Keratinocyte (primary cell): ENCODE results near the gene PPP4R4. TPM values are rescaled to one million over a fixed set of nuclear protein-coding genes. Genes with fewer than 3 reads are reported as not detected.

ENCODE experiments used
- DNase-seq: peaks from one replicate; pipeline ENCODE4 v3.0.0-alpha.2; 2011; ENCODE audit warnings: low read depth, missing footprints, low spot score
- FAIRE-seq: peaks from 2 replicates; lab custom pipeline; 2011; peaks lifted over from hg19 to GRCh38; lab: Jason Lieb, UNC
- H2AFZ ChIP-seq: 2 replicates; pipeline ENCODE4 v1.6.0; 2012; ENCODE audit warnings: low read length, control low read depth, inconsistent platforms; ENCODE audit not compliant: control insufficient read depth
- H3K27ac ChIP-seq: 2 replicates; pipeline ENCODE4 v1.5.1; 2011; ENCODE audit warnings: low read length; ENCODE audit not compliant: control insufficient read depth, insufficient read depth
- H3K27me3 ChIP-seq: 3 replicates; pipeline ENCODE4 v1.6.0; 2011; ENCODE audit warnings: low read length; ENCODE audit not compliant: control insufficient read depth, insufficient read depth; ENCODE audit errors: extremely low read depth
- H3K36me3 ChIP-seq, 2 experiments: 2 replicates in 1 of 2; 3 replicates in 1 of 2; pipeline ENCODE4 v1.5.1; 2011; ENCODE audit warnings: low read length in 2 of 2, mild to moderate bottlenecking in 1 of 2; ENCODE audit not compliant: control insufficient read depth in 2 of 2, insufficient read depth in 2 of 2; ENCODE audit errors: extremely low read depth in 1 of 2
- H3K4me1 ChIP-seq: 3 replicates; pipeline ENCODE4 v1.5.1; 2011; ENCODE audit warnings: low read length; ENCODE audit not compliant: control insufficient read depth, insufficient read depth; ENCODE audit errors: extremely low read depth
- H3K4me2 ChIP-seq: 3 replicates; pipeline ENCODE4 v1.6.0; 2011; ENCODE audit warnings: low read depth, low read length; ENCODE audit not compliant: control insufficient read depth, insufficient read depth; ENCODE audit errors: extremely low read depth
- H3K4me3 ChIP-seq, 3 experiments: fragments of 200-600 bp in 1 of 3; sonication (generic) in 1 of 3; 2 replicates in 2 of 3; 3 replicates in 1 of 3; pipeline ENCODE4 v1.5.1; 2011 to 2016; ENCODE audit warnings: low read length in 3 of 3, mild to moderate bottlenecking in 3 of 3, control low read depth in 2 of 3, inconsistent platforms in 1 of 3, low read depth in 1 of 3, mixed read lengths in 1 of 3, mixed run types in 1 of 3, moderate library complexity in 1 of 3; ENCODE audit not compliant: control insufficient read depth in 2 of 3, insufficient read depth in 2 of 3; ENCODE audit errors: extremely low read depth in 1 of 3
- H3K79me2 ChIP-seq: 2 replicates; pipeline ENCODE4 v1.6.0; 2012; ENCODE audit warnings: low read length; ENCODE audit not compliant: control insufficient read depth, insufficient read depth
- H3K9ac ChIP-seq: 3 replicates; pipeline ENCODE4 v1.6.0; 2011; ENCODE audit warnings: low read length; ENCODE audit not compliant: control insufficient read depth, insufficient read depth; ENCODE audit errors: extremely low read depth
- H3K9me1 ChIP-seq: 3 replicates; pipeline ENCODE4 v1.6.0; 2011; ENCODE audit warnings: low read length; ENCODE audit not compliant: control insufficient read depth, insufficient read depth; ENCODE audit errors: extremely low read depth
- H3K9me3 ChIP-seq: 2 replicates; pipeline ENCODE4 v1.5.1; 2012; ENCODE audit warnings: low read depth, low read length; ENCODE audit not compliant: control insufficient read depth
- H4K20me1 ChIP-seq: 3 replicates; pipeline ENCODE4 v1.6.0; 2011; ENCODE audit warnings: low read length; ENCODE audit not compliant: control insufficient read depth, insufficient read depth; ENCODE audit errors: extremely low read depth
- CTCF ChIP-seq, 3 experiments: IDR thresholded peaks in 1 of 3; conservative IDR thresholded peaks in 1 of 3; optimal IDR thresholded peaks in 1 of 3; 2 replicates in 2 of 3; 3 replicates in 1 of 3; pipeline versions ENCODE3 to v1.5.1; 2011; ENCODE audit warnings: low read length in 3 of 3, mild to moderate bottlenecking in 3 of 3, moderate library complexity in 2 of 3, control low read depth in 1 of 3, inconsistent platforms in 1 of 3; ENCODE audit not compliant: insufficient read depth in 2 of 3; ENCODE audit errors: extremely low read depth in 1 of 3
- EZH2 ChIP-seq: IDR thresholded peaks from one replicate; pipeline ENCODE4 v1.6.1; 2012; ENCODE audit warnings: inconsistent platforms, mild to moderate bottlenecking, low read length, moderate library complexity
- dilution Hi-C: fragments of 300-500 bp; cut with MboI; formaldehyde crosslinking; loops from one replicate; pipeline ENCODE4 v1.7.0; 2020; ENCODE audit warnings: low sequenced_read_pairs; ENCODE audit not compliant: extremely low pct_ligation_motif_present
- polyA plus RNA-seq, 5 experiments: library from polyadenylated mRNA; depleted of rRNA in 3 of 5; stranded (reverse) in 3 of 5; stranded (forward) in 1 of 5; unstranded in 1 of 5; fragments of >200 nt; gene quantifications; 1 replicate in 1 of 5; 2 replicates in 3 of 5; 3 replicates in 1 of 5; pipeline versions ENCODE4 v1.2.1 to v1.2.3, GENCODE V29; 2011 to 2012; ENCODE audit warnings: missing spikeins in 2 of 5, low read depth in 1 of 5, low replicate concordance in 1 of 5

Gene PPP4R4
- polyA plus RNA-seq, 1 donor (not counting 4 experiments of a cell fraction or from before 2014, with no cell fraction given), result 9.0 TPM

DNA sequence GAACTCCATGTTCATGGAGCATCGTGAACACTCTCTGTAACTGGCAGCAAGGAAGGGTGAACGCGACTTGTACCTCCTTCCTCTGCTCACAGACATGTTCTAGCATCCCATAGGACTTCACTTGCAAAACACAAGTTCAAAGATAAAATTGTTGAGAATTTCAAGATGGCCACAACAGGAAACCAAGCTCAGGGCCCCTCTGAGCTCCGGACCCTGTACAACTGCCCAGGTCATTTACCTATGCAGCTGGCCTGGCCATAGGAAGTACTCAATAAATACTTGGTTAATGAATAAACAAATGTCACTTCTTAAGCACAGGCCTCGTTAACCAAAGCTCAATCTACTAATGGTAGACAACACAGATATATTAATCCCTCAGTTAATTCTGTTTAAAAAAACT lies 11.7 kb upstream of the PPP4R4 start:
- no peaks in the 10 kb centered on the region for H3K79me2 ChIP-seq
- TF ChIP-seq CTCF (optimal IDR thresholded peaks at IDR 0.05 in 1 of 3, IDR thresholded peaks at IDR 0.05 in 1 of 3, conservative IDR thresholded peaks at IDR 0.05 in 1 of 3; ENCODE audit: extremely low read depth in 1 of 3, insufficient read depth in 2 of 3, low read length in 3 of 3), result no peak
- TF ChIP-seq EZH2, result no peak
- H3K4me1 ChIP-seq, result no peaks in the 10 kb centered on the region
- H3K9me1 ChIP-seq, result no peaks in the 10 kb centered on the region
- DNase-seq (no peak), FAIRE-seq (no peak)
- no peak overlapping the region for H3K4me2 ChIP-seq
- dilution Hi-C loops, result no loop called here
- no peak overlapping the region for H2AFZ ChIP-seq
- H3K27me3 ChIP-seq, result peaks cover 9% of the 10 kb centered on the region
- no peak overlapping the region for H3K9ac ChIP-seq
- H4K20me1 ChIP-seq, result no peaks in the 10 kb centered on the region
- no peak overlapping the region for H3K4me3 ChIP-seq
- no peaks in the 10 kb centered on the region for H3K9me3 ChIP-seq
- H3K27ac ChIP-seq, result no peak overlapping the region
- H3K36me3 ChIP-seq, result no peaks in the 10 kb centered on the region

GRCh38 chr14:94163796-94164195 lies 10.3 kb upstream of the PPP4R4 start:
- no peak for TF ChIP-seq CTCF (optimal IDR thresholded peaks at IDR 0.05 in 1 of 3, IDR thresholded peaks at IDR 0.05 in 1 of 3, conservative IDR thresholded peaks at IDR 0.05 in 1 of 3; ENCODE audit: extremely low read depth in 1 of 3, insufficient read depth in 2 of 3, low read length in 3 of 3)
- TF ChIP-seq EZH2, result no peak
- Histone ChIP-seq H4K20me1 (no peaks in the 10 kb centered on the region), H3K27me3 (peaks cover 9% of the 10 kb centered on the region), H3K9me1 (no peaks in the 10 kb centered on the region), H3K27ac (no peak overlapping the region), H3K4me2 (no peak overlapping the region), H3K9me3 (no peaks in the 10 kb centered on the region), H3K4me3 (no peak overlapping the region), H3K9ac (no peak overlapping the region), H3K79me2 (no peaks in the 10 kb centered on the region), H3K36me3 (no peaks in the 10 kb centered on the region), H3K4me1 (no peaks in the 10 kb centered on the region), H2AFZ (no peak overlapping the region)
- dilution Hi-C loops, result no loop called here
- FAIRE-seq (no peak), DNase-seq (no peak)
